GM19193 (cell line): ENCODE measurements around the gene SELENON.

Source experiments
- POLR2A ChIP-seq: IDR thresholded peaks from 4 replicates; pipeline ENCODE4 v1.6.1; 2011; ENCODE audit not compliant: insufficient read depth, insufficient read length; ENCODE audit errors: extremely low read depth

SELENON gene

GRCh38 chr1:25780318-25781129 lies 19.5 kb upstream of the SELENON start:
- TF ChIP-seq POLR2A = no peak

- no peak for TF ChIP-seq POLR2A
These were observed 18.9 kb upstream of the SELENON start for GRCh38 chr1:25781130-25781433.

- TF ChIP-seq POLR2A = no peak
These were observed 17.3 kb upstream of the SELENON start for GRCh38 chr1:25782608-25783201.

GRCh38 chr1:25784575-25785051 lies 15.4 kb upstream of the SELENON start:
- TF ChIP-seq POLR2A = no peak

GRCh38 chr1:25785333-25786067 lies 14.5 kb upstream of the SELENON start:
- TF ChIP-seq POLR2A = no peak

- TF ChIP-seq POLR2A = no peak
These were observed 12.9 kb upstream of the SELENON start for GRCh38 chr1:25786887-25787759.

GRCh38 chr1:25787760-25788166 lies 12.2 kb upstream of the SELENON start:
- no peak for TF ChIP-seq POLR2A

- TF ChIP-seq POLR2A = no peak
These were observed 9.5 kb upstream of the SELENON start for GRCh38 chr1:25790472-25790871.

GRCh38 chr1:25792115-25792514 lies 7.9 kb upstream of the SELENON start:
- TF ChIP-seq POLR2A = no peak

- TF ChIP-seq POLR2A = no peak
These were observed 6.3 kb upstream of the SELENON start for GRCh38 chr1:25793585-25794170.

GRCh38 chr1:25794325-25794724 lies 5.7 kb upstream of the SELENON start:
- TF ChIP-seq POLR2A = no peak

- no peak for TF ChIP-seq POLR2A
These were observed 4.8 kb upstream of the SELENON start for GRCh38 chr1:25795211-25795610.

- no peak for TF ChIP-seq POLR2A
These were observed 3.8 kb upstream of the SELENON start for GRCh38 chr1:25795946-25796810.
